Measurements from ENCODE around the gene ANO3.
"Not testable (repeated sequence)": the region's sequence is repeated elsewhere in the genome, so short reads cannot be mapped to it uniquely, and the experiment has no call there.

Gene ANO3

GRCh38 chr11:26623076-26623659 is 291.2 kb downstream of the ANO3 start:
- DNase-seq (ENCODE audit: low read depth, low spot score) = no peak

GRCh38 chr11:26626346-26626745 is 294.4 kb downstream of the ANO3 start:
- DNase-seq (ENCODE audit: low read depth, low spot score) = no peak

DNA sequence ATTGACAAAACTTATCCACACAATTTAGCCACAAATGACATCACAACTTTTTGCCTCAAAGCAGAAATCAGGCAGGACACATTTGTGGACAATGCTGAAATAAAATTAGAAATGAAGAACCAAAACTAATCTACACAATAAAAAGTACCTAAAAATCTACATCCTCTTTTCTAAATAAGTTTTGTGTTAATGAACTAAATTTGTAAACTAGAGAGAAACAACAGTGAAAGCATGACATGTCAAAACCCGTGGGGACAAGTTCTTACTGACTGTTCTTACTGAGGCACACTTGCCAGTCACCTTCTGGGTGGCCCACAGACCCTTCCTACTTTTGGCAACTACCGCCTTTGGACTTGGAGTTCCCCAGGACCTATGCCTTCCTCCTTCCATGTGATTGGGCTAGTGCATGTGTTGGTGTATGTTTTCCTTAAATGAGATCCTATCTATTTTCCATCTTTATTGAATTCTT is 300.8 kb downstream of the ANO3 start:
- DNase-seq (ENCODE audit: low read depth, low spot score) = no peak

DNA sequence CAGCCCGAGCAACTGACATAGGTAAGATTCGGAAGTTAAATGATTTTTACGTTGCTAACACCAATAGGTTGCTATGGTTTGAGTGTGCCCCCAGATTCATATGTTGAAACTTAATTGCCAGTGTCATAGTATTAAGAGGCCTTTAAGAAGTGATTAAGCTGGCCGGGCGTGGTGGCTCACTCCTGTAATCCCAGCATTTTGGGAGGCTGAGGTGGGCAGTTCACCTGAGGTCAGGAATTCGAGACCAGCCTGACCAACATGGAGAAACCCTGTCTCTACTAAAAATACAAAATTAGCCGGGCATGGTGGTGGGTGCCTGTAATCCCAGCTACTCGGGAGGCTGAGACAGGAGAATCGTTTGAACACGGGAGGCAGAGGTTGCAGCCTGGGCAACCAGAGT is 311.4 kb downstream of the ANO3 start:
- not testable (repeated sequence) for DNase-seq (ENCODE audit: low read depth, low spot score)

DNA sequence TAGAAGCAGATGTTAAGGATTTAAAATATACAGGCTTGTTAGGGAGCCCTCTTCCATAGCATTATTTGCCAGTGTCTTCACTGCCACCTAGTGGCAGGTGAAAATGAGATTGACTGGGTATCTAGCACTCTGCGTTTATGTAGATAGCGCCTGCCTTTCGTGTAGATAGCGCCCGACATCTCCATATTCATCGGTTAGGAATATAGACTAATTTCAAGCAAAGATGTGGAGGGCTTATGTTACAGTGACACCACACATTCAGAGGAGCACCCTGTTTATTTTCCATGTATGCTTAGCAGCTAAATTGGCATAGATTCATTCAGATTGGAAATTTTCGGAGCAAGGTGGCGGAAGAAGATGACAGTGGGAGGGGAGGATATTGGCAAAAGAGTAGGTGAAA is 318.0 kb downstream of the ANO3 start:
- no peak for DNase-seq (ENCODE audit: low read depth, low spot score)

GRCh38 chr11:26651916-26652315 is 320.0 kb downstream of the ANO3 start:
- no peak for DNase-seq (ENCODE audit: low read depth, low spot score)

DNA sequence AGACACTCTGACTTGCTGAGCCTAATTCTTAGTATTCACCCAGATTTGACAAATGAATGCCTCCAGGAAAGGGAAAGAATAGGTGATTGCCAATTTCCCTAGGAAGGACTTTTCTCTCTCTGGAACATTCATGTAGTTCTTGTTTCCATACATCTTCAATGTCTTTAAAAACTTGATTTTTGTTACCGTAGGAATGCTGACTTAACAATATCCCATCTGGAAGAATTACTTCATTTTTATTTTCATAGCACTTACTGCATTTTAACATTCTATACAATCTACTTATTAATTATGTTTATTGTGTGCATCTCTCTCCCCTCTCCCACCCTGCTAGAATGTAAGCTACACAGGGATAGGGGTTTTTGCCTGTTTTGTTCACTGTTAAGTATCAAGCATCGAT is 323.4 kb downstream of the ANO3 start:
- DNase-seq (ENCODE audit: low read depth, low spot score) = no peak

DNA sequence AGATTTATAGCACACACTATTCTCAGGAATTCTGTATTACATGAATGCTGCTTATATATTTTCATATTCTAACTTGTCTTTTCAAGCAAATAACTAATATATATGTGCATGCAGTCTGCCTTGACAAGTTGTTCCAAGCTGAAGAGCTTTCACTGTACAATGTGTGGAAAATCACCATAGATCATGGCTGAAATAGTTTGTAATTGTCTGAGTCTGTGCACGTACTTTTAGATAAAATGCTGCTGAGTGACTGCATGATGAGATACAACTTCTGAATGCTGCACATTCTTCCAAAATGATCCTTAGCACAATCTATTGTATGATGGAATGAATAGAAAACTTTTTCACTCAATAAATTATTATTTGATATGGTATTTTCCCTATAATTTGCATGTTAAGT is 331.0 kb downstream of the ANO3 start:
- no peak for DNase-seq (ENCODE audit: low read depth, low spot score)

GRCh38 chr11:26665036-26665435 is 333.1 kb downstream of the ANO3 start:
- no peak for DNase-seq (ENCODE audit: low read depth, low spot score)

- no peak for DNase-seq (ENCODE audit: low read depth, low spot score)
Measured at GRCh38 chr11:26665946-26666345, 334.0 kb downstream of the ANO3 start.

DNA sequence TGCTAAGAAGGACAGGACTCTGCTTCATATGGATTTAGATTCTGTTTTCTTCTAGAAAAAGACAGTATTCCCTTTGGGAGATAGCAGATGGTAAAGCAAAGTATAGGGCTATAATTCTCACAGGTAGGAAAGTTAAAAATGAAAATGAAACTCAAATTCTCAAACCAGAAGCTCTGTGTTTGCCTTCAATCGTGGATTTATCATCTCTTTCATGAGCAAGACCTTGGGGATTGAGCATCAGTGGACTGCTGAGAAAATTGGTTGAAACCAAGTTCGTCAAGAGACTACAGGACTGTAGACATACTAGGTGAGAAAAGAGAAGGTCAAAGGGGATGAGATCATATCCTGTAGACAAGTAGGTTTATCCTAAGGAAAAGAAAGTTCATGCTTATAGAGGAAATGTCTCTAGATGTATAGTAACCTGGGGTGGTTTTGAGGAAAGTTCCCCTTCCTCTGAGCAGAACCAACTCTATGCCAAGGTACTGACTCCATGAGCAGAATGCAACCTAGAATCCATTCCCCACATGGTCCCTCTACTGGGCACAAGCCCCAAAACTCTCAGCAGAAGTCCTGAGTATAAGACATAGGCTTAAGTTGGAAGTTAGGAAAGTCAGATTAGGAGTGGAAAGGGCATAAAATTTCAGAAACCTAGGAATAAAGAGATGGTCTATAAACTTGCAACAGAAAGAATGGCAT is 343.5 kb downstream of the ANO3 start:
- no peak for DNase-seq (ENCODE audit: low read depth, low spot score)

- no peak for DNase-seq (ENCODE audit: low read depth, low spot score)
Measured at GRCh38 chr11:26676641-26677040, 344.7 kb downstream of the ANO3 start.

GRCh38 chr11:26677566-26677965 is 345.6 kb downstream of the ANO3 start:
- no peak for DNase-seq (ENCODE audit: low read depth, low spot score)

- DNase-seq (ENCODE audit: low read depth, low spot score) = no peak
Measured at GRCh38 chr11:26687351-26687750, 355.4 kb downstream of the ANO3 start.

DNA sequence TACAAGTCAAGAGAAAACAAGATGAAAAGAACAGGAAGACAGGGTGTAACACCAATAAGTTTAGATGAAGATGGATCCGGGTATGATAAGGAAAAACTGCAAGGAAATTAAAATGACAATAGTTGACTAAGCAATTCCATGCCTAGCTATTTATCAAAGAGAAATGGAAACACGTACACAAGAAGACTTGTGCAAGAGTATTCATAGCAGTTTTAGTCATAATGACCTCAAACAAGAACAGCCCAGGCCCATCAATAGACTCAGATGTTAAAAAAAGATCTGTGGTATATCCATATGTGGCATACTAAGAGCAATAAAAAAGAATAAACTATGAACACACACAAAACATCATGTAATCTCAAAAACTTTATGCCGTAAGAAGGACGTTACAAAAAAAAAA is 356.8 kb downstream of the ANO3 start:
- DNase-seq (ENCODE audit: low read depth, low spot score) = no peak

DNA sequence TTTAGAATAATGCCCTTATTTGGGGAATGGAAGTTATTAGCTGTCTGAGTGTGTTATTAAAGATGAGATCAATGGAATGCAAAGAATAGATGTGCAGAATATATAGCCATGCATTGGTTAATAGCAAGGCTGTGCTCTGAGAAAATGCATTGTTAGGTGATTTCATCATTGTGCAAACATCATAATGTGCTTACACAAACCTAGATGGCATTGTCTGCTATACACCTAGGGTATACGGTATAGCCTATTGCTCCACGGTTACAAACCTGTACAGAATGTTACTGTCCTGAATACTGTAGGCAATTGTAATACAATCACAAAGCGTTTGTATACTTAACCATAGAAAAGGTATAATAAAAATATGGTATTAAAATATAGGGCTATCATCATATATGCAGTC is 364.4 kb downstream of the ANO3 start:
- no peak for DNase-seq (ENCODE audit: low read depth, low spot score)

- DNase-seq (ENCODE audit: low read depth, low spot score) = no peak
Measured at GRCh38 chr11:26698224-26698623, 366.3 kb downstream of the ANO3 start.

DNA sequence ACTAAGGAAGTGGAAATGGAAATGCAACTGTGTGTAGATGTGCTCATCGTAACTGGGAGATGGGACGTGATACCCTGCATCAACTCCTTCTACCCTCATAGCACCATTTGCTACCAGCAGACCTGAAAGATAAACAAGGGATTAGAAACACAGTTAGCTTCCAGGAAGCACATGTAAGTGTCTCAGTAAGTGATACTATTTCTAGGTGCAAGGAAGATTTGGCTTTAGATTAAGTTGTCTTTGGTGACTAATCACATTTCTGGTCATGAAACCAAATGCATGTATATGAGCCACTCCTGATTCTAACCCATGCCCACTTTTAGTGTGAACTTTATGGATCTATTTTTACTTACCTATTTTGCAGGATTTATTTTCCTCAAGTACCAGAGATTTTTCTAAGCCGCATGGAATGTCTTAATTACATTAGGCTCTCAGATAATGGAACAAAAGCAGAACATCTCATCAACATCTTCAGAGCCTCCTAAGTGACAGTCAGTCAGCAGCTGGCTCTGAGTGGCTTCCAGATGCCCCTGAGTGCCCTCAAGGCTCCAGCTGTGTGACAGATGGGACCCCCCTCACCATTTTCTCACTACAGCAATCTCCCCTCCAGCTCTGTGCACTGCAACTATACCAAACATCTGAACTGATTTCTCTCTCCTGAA is 368.8 kb downstream of the ANO3 start:
- no peak for DNase-seq (ENCODE audit: low read depth, low spot score)

- no peak for DNase-seq (ENCODE audit: low read depth, low spot score)
Measured at GRCh38 chr11:26702406-26702805, 370.5 kb downstream of the ANO3 start.

GRCh38 chr11:26703411-26704191 is 371.7 kb downstream of the ANO3 start:
- no peak for DNase-seq (ENCODE audit: low read depth, low spot score)

GRCh38 chr11:26704249-26704648 is 372.3 kb downstream of the ANO3 start:
- no peak for DNase-seq (ENCODE audit: low read depth, low spot score)

- DNase-seq (ENCODE audit: low read depth, low spot score) = no peak
Measured at GRCh38 chr11:26706181-26706580, 374.3 kb downstream of the ANO3 start.

Data from activated CD4-positive, CD25-positive, alpha-beta regulatory T cell treated with anti-CD3 and anti-CD28 coated beads, Interleukin-2, amount 50 U/mL, for 16 hours (primary cell).